Keratinocyte (primary cell): ENCODE measurements around the gene SUPT20HL2. TPM values are rescaled to one million over a fixed set of nuclear protein-coding genes. Genes with fewer than 3 reads are reported as not detected.

Source experiments
- DNase-seq: peaks from one replicate; pipeline ENCODE4 v3.0.0-alpha.2; 2011; ENCODE audit warnings: low read depth, missing footprints, low spot score
- FAIRE-seq: peaks from 2 replicates; lab custom pipeline; 2011; peaks lifted over from hg19 to GRCh38; lab: Jason Lieb, UNC
- H2AFZ ChIP-seq: 2 replicates; pipeline ENCODE4 v1.6.0; 2012; ENCODE audit warnings: low read length, control low read depth, inconsistent platforms; ENCODE audit not compliant: control insufficient read depth
- H3K27ac ChIP-seq: 2 replicates; pipeline ENCODE4 v1.5.1; 2011; ENCODE audit warnings: low read length; ENCODE audit not compliant: control insufficient read depth, insufficient read depth
- H3K27me3 ChIP-seq: 3 replicates; pipeline ENCODE4 v1.6.0; 2011; ENCODE audit warnings: low read length; ENCODE audit not compliant: control insufficient read depth, insufficient read depth; ENCODE audit errors: extremely low read depth
- H3K36me3 ChIP-seq, 2 experiments: 2 replicates in 1 of 2; 3 replicates in 1 of 2; pipeline ENCODE4 v1.5.1; 2011; ENCODE audit warnings: low read length in 2 of 2, mild to moderate bottlenecking in 1 of 2; ENCODE audit not compliant: control insufficient read depth in 2 of 2, insufficient read depth in 2 of 2; ENCODE audit errors: extremely low read depth in 1 of 2
- H3K4me1 ChIP-seq: 3 replicates; pipeline ENCODE4 v1.5.1; 2011; ENCODE audit warnings: low read length; ENCODE audit not compliant: control insufficient read depth, insufficient read depth; ENCODE audit errors: extremely low read depth
- H3K4me2 ChIP-seq: 3 replicates; pipeline ENCODE4 v1.6.0; 2011; ENCODE audit warnings: low read depth, low read length; ENCODE audit not compliant: control insufficient read depth, insufficient read depth; ENCODE audit errors: extremely low read depth
- H3K4me3 ChIP-seq, 3 experiments: fragments of 200-600 bp in 1 of 3; sonication (generic) in 1 of 3; 2 replicates in 2 of 3; 3 replicates in 1 of 3; pipeline ENCODE4 v1.5.1; 2011 to 2016; ENCODE audit warnings: low read length in 3 of 3, mild to moderate bottlenecking in 3 of 3, control low read depth in 2 of 3, inconsistent platforms in 1 of 3, low read depth in 1 of 3, mixed read lengths in 1 of 3, mixed run types in 1 of 3, moderate library complexity in 1 of 3; ENCODE audit not compliant: control insufficient read depth in 2 of 3, insufficient read depth in 2 of 3; ENCODE audit errors: extremely low read depth in 1 of 3
- H3K79me2 ChIP-seq: 2 replicates; pipeline ENCODE4 v1.6.0; 2012; ENCODE audit warnings: low read length; ENCODE audit not compliant: control insufficient read depth, insufficient read depth
- H3K9ac ChIP-seq: 3 replicates; pipeline ENCODE4 v1.6.0; 2011; ENCODE audit warnings: low read length; ENCODE audit not compliant: control insufficient read depth, insufficient read depth; ENCODE audit errors: extremely low read depth
- H3K9me1 ChIP-seq: 3 replicates; pipeline ENCODE4 v1.6.0; 2011; ENCODE audit warnings: low read length; ENCODE audit not compliant: control insufficient read depth, insufficient read depth; ENCODE audit errors: extremely low read depth
- H3K9me3 ChIP-seq: 2 replicates; pipeline ENCODE4 v1.5.1; 2012; ENCODE audit warnings: low read depth, low read length; ENCODE audit not compliant: control insufficient read depth
- H4K20me1 ChIP-seq: 3 replicates; pipeline ENCODE4 v1.6.0; 2011; ENCODE audit warnings: low read length; ENCODE audit not compliant: control insufficient read depth, insufficient read depth; ENCODE audit errors: extremely low read depth
- EZH2 ChIP-seq: IDR thresholded peaks from one replicate; pipeline ENCODE4 v1.6.1; 2012; ENCODE audit warnings: inconsistent platforms, mild to moderate bottlenecking, low read length, moderate library complexity
- dilution Hi-C: fragments of 300-500 bp; cut with MboI; formaldehyde crosslinking; loops from one replicate; pipeline ENCODE4 v1.7.0; 2020; ENCODE audit warnings: low sequenced_read_pairs; ENCODE audit not compliant: extremely low pct_ligation_motif_present
- polyA plus RNA-seq, 5 experiments: library from polyadenylated mRNA; depleted of rRNA in 3 of 5; stranded (reverse) in 3 of 5; stranded (forward) in 1 of 5; unstranded in 1 of 5; fragments of >200 nt; gene quantifications; 1 replicate in 1 of 5; 2 replicates in 3 of 5; 3 replicates in 1 of 5; pipeline versions ENCODE4 v1.2.1 to v1.2.3, GENCODE V29; 2011 to 2012; ENCODE audit warnings: missing spikeins in 2 of 5, low read depth in 1 of 5, low replicate concordance in 1 of 5
- TF ChIP-seq, protein P1 (sequence below), 3 experiments: IDR thresholded peaks in 1 of 3; conservative IDR thresholded peaks in 1 of 3; optimal IDR thresholded peaks in 1 of 3; 2 replicates in 2 of 3; 3 replicates in 1 of 3; pipeline versions ENCODE3 to v1.5.1; 2011; ENCODE audit warnings: low read length in 3 of 3, mild to moderate bottlenecking in 3 of 3, moderate library complexity in 2 of 3, control low read depth in 1 of 3, inconsistent platforms in 1 of 3; ENCODE audit not compliant: insufficient read depth in 2 of 3; ENCODE audit errors: extremely low read depth in 1 of 3

Gene SUPT20HL2
- polyA plus RNA-seq, 1 donor (not counting 4 experiments of a cell fraction or from before 2014, with no cell fraction given), result not detected

- Histone ChIP-seq H3K9me3 (no peaks in the 10 kb centered on the region), H3K79me2 (no peaks in the 10 kb centered on the region), H3K9me1 (no peaks in the 10 kb centered on the region), H3K4me1 (no peaks in the 10 kb centered on the region), H3K36me3 (no peaks in the 10 kb centered on the region), H2AFZ (no peak overlapping the region), H3K4me3 (no peak overlapping the region), H3K4me2 (no peak overlapping the region), H3K27ac (no peak overlapping the region), H4K20me1 (no peaks in the 10 kb centered on the region), H3K9ac (no peak overlapping the region), H3K27me3 (no peaks in the 10 kb centered on the region)
- TF ChIP-seq, protein P1, sequence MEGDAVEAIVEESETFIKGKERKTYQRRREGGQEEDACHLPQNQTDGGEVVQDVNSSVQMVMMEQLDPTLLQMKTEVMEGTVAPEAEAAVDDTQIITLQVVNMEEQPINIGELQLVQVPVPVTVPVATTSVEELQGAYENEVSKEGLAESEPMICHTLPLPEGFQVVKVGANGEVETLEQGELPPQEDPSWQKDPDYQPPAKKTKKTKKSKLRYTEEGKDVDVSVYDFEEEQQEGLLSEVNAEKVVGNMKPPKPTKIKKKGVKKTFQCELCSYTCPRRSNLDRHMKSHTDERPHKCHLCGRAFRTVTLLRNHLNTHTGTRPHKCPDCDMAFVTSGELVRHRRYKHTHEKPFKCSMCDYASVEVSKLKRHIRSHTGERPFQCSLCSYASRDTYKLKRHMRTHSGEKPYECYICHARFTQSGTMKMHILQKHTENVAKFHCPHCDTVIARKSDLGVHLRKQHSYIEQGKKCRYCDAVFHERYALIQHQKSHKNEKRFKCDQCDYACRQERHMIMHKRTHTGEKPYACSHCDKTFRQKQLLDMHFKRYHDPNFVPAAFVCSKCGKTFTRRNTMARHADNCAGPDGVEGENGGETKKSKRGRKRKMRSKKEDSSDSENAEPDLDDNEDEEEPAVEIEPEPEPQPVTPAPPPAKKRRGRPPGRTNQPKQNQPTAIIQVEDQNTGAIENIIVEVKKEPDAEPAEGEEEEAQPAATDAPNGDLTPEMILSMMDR (optimal IDR thresholded peaks at IDR 0.05 in 1 of 3, IDR thresholded peaks at IDR 0.05 in 1 of 3, conservative IDR thresholded peaks at IDR 0.05 in 1 of 3; ENCODE audit: extremely low read depth in 1 of 3, insufficient read depth in 2 of 3, low read length in 3 of 3), result no peak
- TF ChIP-seq EZH2, result no peak
- dilution Hi-C loops, result no loop called here
- DNase-seq (no peak), FAIRE-seq (no peak)
Observed at GRCh38 chrX:24355095-24355494, 41.2 kb upstream of the SUPT20HL2 start.

GRCh38 chrX:24350217-24350616 is 36.3 kb upstream of the SUPT20HL2 start:
- Histone ChIP-seq H3K4me1 (no peaks in the 10 kb centered on the region), H3K4me3 (no peak overlapping the region), H3K9me1 (no peaks in the 10 kb centered on the region), H3K27ac (no peak overlapping the region), H3K36me3 (no peaks in the 10 kb centered on the region), H3K4me2 (no peak overlapping the region), H2AFZ (no peak overlapping the region), H3K27me3 (no peaks in the 10 kb centered on the region), H3K9ac (no peak overlapping the region), H3K79me2 (no peaks in the 10 kb centered on the region), H3K9me3 (no peaks in the 10 kb centered on the region), H4K20me1 (no peaks in the 10 kb centered on the region)
- dilution Hi-C loops, result no loop called here
- DNase-seq (no peak), FAIRE-seq (no peak)
- TF ChIP-seq EZH2, result no peak
- TF ChIP-seq, protein P1 (optimal IDR thresholded peaks at IDR 0.05 in 1 of 3, IDR thresholded peaks at IDR 0.05 in 1 of 3, conservative IDR thresholded peaks at IDR 0.05 in 1 of 3; ENCODE audit: extremely low read depth in 1 of 3, insufficient read depth in 2 of 3, low read length in 3 of 3), result peak in 1 of 3 experiments; percentile 9
